Ascending aorta (tissue), 2 donors: Measurements from ENCODE around the gene TLR6. TPM values are rescaled to one million over a fixed set of nuclear protein-coding genes. Genes with fewer than 3 reads are reported as not detected.

Source experiments
- DNase-seq, 2 donors: peaks; one replicate each; pipeline ENCODE4 v3.0.0-alpha.2; 2019; ENCODE audit warnings: low spot score in 2 of 2
- H3K27ac ChIP-seq, 2 donors: fragments of 200-600 bp; sonication (generic); one replicate each; pipeline ENCODE4 v1.5.1; 2016 to 2017; ENCODE audit warnings: mild to moderate bottlenecking in 1 of 2
- H3K27me3 ChIP-seq: fragments of 200-600 bp; sonication (generic); one replicate; pipeline ENCODE4 v1.5.1; 2017
- H3K36me3 ChIP-seq, 2 donors: fragments of 200-600 bp; sonication (generic); one replicate each; pipeline ENCODE4 v1.5.1; 2016
- H3K4me1 ChIP-seq, 2 donors: fragments of 200-600 bp; sonication (generic); one replicate each; pipeline ENCODE4 v1.5.1; 2016 to 2017; ENCODE audit warnings: mild to moderate bottlenecking in 1 of 2
- H3K4me3 ChIP-seq, 2 donors: fragments of 200-600 bp; sonication (generic); one replicate each; pipeline ENCODE4 v1.5.1; 2016 to 2017; ENCODE audit warnings: mild to moderate bottlenecking in 1 of 2
- H3K9me3 ChIP-seq, 2 donors: fragments of 200-600 bp; sonication (generic); one replicate each; pipeline ENCODE4 v1.5.1; 2016
- CTCF ChIP-seq, 3 experiments: fragments of 200-600 bp in 2 of 3; fragments of 450-650 bp in 1 of 3; sonication (generic) in 2 of 3; IDR thresholded peaks; one replicate each; pipeline ENCODE4 v1.5.1; 2016 to 2019; ENCODE audit warnings: antibody characterized with exemption in 3 of 3, mild to moderate bottlenecking in 1 of 3, moderate library complexity in 1 of 3
- intact Hi-C: fragments of 100-400 bp; cut with DNase I; formaldehyde crosslinking; loops from one replicate; pipeline ENCODE4 v1.15.1; 2023
- total RNA-seq: library from RNA; depleted of rRNA; stranded (reverse); fragments of >200 nt; gene quantifications from one replicate; pipeline ENCODE4 v1.1.0, GENCODE V29; 2016

The TLR6 gene
- total RNA-seq: 0.11 TPM

- peak in 1 of 2 donors; percentile 69 for DNase-seq
- Histone ChIP-seq H3K9me3 (peaks cover 0 to 2% of the 10 kb centered on the region in 2 donors), H3K4me1 (no peaks in the 10 kb centered on the region), H3K27ac (peak within 1 kb of the TSS; percentile 9 to 50), H3K4me3 (peak within 1 kb of the TSS; percentile 41 to 59), H3K36me3 (no peaks in the 10 kb centered on the region), H3K27me3 (no peaks in the 10 kb centered on the region)
- peak; percentile 41 to 71 (median 61) for TF ChIP-seq CTCF (IDR thresholded peaks at IDR 0.05)
- intact Hi-C loops: loop anchor here (2.0 to 5.0 kb wide), 3 partner anchors 36 to 794 kb away; no protein-coding TSS in a partner anchor
These were observed at the start of gene TLR6 for GRCh38 chr4:38856524-38857337. TSS of gene TLR6 (minus strand) at chr4:38856817. CDS start at chr4:38829473, 27,344 bp downstream.

GRCh38 chr4:38905652-38906385 lies 49.2 kb upstream of the TLR6 start:
- peaks cover 41 to 81% of the 10 kb centered on the region in 2 donors for H3K36me3 ChIP-seq
- H3K27me3 ChIP-seq: no peaks in the 10 kb centered on the region
- H3K27ac ChIP-seq: no peak overlapping the region
- TF ChIP-seq CTCF (IDR thresholded peaks at IDR 0.05): no peak
- intact Hi-C loops: no loop called here
- no peak for DNase-seq
- H3K4me1 ChIP-seq: no peaks in the 10 kb centered on the region
- H3K9me3 ChIP-seq: no peaks in the 10 kb centered on the region
- H3K4me3 ChIP-seq: no peak overlapping the region

- Histone ChIP-seq H3K27me3 (no peaks in the 10 kb centered on the region), H3K4me1 (no peaks in the 10 kb centered on the region), H3K9me3 (no peaks in the 10 kb centered on the region), H3K4me3 (no peak overlapping the region), H3K27ac (no peak overlapping the region), H3K36me3 (peaks cover 30 to 72% of the 10 kb centered on the region in 2 donors)
- no peak for DNase-seq
- intact Hi-C loops: no loop called here
- TF ChIP-seq CTCF (IDR thresholded peaks at IDR 0.05): no peak
These were observed 48.1 kb upstream of the TLR6 start for GRCh38 chr4:38904682-38905081.

GRCh38 chr4:38904090-38904666 lies 47.6 kb upstream of the TLR6 start:
- intact Hi-C loops: no loop called here
- no peaks in the 10 kb centered on the region for H3K9me3 ChIP-seq
- no peaks in the 10 kb centered on the region for H3K27me3 ChIP-seq
- no peak for TF ChIP-seq CTCF (IDR thresholded peaks at IDR 0.05)
- no peaks in the 10 kb centered on the region for H3K4me1 ChIP-seq
- DNase-seq: no peak
- peaks cover 25 to 72% of the 10 kb centered on the region in 2 donors for H3K36me3 ChIP-seq
- no peak overlapping the region for H3K4me3 ChIP-seq
- no peak overlapping the region for H3K27ac ChIP-seq

- intact Hi-C loops: no loop called here
These were observed 46.1 kb upstream of the TLR6 start for GRCh38 chr4:38902695-38903094.

More at GRCh38 chr4:38902695-38903094, 46.1 kb upstream of the TLR6 start:
- Histone ChIP-seq H3K27ac (no peak overlapping the region), H3K27me3 (no peaks in the 10 kb centered on the region), H3K9me3 (no peaks in the 10 kb centered on the region), H3K4me1 (no peaks in the 10 kb centered on the region), H3K36me3 (peaks cover 18 to 60% of the 10 kb centered on the region in 2 donors), H3K4me3 (no peak overlapping the region)
- TF ChIP-seq CTCF (IDR thresholded peaks at IDR 0.05): peak in 1 of 3 experiments; percentile 28
- no peak for DNase-seq
